ENCODE data around the gene HOXA11. TPM values are rescaled to one million over a fixed set of nuclear protein-coding genes. Genes with fewer than 3 reads are reported as not detected.

Gene HOXA11
- polyA plus RNA-seq, 1 donor from 2014 or later = not detected

DNA sequence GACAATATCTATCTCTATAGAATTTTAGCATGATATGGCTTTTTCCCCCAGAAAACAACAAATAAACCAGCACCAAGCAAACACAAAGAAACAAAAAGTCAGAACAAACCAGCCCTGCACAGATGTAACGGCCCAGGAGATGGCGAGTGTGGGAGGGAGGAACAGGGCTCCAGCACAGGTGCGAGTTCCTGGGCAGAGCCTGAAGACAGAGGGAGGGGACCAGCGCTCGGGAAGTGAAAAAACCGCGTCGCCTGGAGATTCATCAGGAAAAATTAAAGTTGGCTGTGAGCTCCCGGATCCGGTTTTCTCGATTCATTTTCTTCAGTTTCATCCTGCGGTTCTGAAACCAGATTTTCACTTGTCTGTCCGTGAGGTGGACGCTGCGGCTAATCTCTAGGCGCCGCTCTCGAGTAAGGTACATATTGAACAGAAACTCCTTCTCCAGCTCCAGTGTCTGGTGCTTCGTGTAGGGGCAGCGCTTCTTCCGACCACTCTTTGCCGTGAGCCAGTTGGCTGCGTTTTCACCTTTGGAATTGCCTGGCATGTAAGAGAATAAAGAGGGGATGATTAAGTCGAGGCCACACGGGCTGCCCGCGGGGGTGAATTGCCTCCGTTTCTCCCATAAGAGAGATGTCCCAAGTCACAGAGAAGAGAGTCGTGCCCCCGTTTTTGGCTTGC, 13.3 kb downstream of the HOXA11 start:
- Histone ChIP-seq H3K27ac (ENCODE audit: low read length) (no peak overlapping the region), H4K20me1 (ENCODE audit: insufficient read depth) (no peaks in the 10 kb centered on the region), H3K79me2 (replicated peaks; ENCODE audit: insufficient read depth, low read length) (no peaks in the 10 kb centered on the region), H3K9ac (ENCODE audit: low read length) (no peak overlapping the region), H2AFZ (ENCODE audit: low read depth, low read length) (no peak overlapping the region), H3K9me2 (ENCODE audit: insufficient read depth, low read length) (no peaks in the 10 kb centered on the region), H3K36me3 (ENCODE audit: insufficient read depth, low read length) (no peaks in the 10 kb centered on the region), H3K9me3 (ENCODE audit: low read length) (peaks cover 7% of the 10 kb centered on the region), H3F3A (ENCODE audit: insufficient read depth, low read length, poor library complexity, severe bottlenecking) (no peaks in the 10 kb centered on the region), H3K4me3 (ENCODE audit: low read length) (no peak overlapping the region), H3K4me2 (ENCODE audit: low read length) (no peak overlapping the region), H3K27me3 (ENCODE audit: insufficient read depth, low read depth, low read length) (peaks cover 100% of the 10 kb centered on the region)
- TF ChIP-seq EZH2 (IDR thresholded peaks at IDR 0.05; ENCODE audit: borderline replicate concordance, insufficient read depth, low read length, poor library complexity, severe bottlenecking) = no peak
- no peak for TF ChIP-seq RAD21 (conservative IDR thresholded peaks at IDR 0.05)
- no peak for TF ChIP-seq SMC3 (conservative IDR thresholded peaks at IDR 0.05; ENCODE audit: poor library complexity)
- TF ChIP-seq EP300 (conservative IDR thresholded peaks at IDR 0.05; ENCODE audit: poor library complexity, severe bottlenecking) = no peak
- TF ChIP-seq, protein P1, sequence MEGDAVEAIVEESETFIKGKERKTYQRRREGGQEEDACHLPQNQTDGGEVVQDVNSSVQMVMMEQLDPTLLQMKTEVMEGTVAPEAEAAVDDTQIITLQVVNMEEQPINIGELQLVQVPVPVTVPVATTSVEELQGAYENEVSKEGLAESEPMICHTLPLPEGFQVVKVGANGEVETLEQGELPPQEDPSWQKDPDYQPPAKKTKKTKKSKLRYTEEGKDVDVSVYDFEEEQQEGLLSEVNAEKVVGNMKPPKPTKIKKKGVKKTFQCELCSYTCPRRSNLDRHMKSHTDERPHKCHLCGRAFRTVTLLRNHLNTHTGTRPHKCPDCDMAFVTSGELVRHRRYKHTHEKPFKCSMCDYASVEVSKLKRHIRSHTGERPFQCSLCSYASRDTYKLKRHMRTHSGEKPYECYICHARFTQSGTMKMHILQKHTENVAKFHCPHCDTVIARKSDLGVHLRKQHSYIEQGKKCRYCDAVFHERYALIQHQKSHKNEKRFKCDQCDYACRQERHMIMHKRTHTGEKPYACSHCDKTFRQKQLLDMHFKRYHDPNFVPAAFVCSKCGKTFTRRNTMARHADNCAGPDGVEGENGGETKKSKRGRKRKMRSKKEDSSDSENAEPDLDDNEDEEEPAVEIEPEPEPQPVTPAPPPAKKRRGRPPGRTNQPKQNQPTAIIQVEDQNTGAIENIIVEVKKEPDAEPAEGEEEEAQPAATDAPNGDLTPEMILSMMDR (IDR thresholded peaks at IDR 0.05; ENCODE audit: poor library complexity, severe bottlenecking) = no peak
- TF ChIP-seq MXI1 (conservative IDR thresholded peaks at IDR 0.05; ENCODE audit: poor library complexity, severe bottlenecking) = no peak
- TF ChIP-seq POLR2AphosphoS5 (IDR thresholded peaks at IDR 0.05) = no peak
- TF ChIP-seq TAF1 (IDR thresholded peaks at IDR 0.05; ENCODE audit: low read depth) = no peak
- TF ChIP-seq, protein P2, sequence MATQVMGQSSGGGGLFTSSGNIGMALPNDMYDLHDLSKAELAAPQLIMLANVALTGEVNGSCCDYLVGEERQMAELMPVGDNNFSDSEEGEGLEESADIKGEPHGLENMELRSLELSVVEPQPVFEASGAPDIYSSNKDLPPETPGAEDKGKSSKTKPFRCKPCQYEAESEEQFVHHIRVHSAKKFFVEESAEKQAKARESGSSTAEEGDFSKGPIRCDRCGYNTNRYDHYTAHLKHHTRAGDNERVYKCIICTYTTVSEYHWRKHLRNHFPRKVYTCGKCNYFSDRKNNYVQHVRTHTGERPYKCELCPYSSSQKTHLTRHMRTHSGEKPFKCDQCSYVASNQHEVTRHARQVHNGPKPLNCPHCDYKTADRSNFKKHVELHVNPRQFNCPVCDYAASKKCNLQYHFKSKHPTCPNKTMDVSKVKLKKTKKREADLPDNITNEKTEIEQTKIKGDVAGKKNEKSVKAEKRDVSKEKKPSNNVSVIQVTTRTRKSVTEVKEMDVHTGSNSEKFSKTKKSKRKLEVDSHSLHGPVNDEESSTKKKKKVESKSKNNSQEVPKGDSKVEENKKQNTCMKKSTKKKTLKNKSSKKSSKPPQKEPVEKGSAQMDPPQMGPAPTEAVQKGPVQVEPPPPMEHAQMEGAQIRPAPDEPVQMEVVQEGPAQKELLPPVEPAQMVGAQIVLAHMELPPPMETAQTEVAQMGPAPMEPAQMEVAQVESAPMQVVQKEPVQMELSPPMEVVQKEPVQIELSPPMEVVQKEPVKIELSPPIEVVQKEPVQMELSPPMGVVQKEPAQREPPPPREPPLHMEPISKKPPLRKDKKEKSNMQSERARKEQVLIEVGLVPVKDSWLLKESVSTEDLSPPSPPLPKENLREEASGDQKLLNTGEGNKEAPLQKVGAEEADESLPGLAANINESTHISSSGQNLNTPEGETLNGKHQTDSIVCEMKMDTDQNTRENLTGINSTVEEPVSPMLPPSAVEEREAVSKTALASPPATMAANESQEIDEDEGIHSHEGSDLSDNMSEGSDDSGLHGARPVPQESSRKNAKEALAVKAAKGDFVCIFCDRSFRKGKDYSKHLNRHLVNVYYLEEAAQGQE (IDR thresholded peaks at IDR 0.05; ENCODE audit: borderline replicate concordance) = no peak

DNA sequence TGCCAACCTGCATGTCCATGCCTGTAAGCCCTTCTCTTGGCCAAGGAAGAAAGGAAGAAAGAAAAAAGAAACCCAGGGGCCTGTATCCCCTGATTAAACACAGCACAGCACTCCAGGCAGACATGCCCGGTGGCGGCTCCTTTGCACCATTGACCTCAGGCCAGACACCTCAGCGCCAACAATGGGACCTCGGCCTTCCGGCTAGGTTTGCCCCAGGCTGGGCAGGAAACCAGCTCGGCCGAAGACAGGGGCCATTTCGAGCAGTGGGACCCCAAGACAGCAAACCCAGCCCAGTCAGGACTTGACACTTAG, 13.8 kb downstream of the HOXA11 start:
- no peaks in the 10 kb centered on the region for H3K36me3 ChIP-seq (ENCODE audit: insufficient read depth, low read length)
- H3K79me2 ChIP-seq (replicated peaks; ENCODE audit: insufficient read depth, low read length) = no peaks in the 10 kb centered on the region
- no peaks in the 10 kb centered on the region for H3F3A ChIP-seq (ENCODE audit: insufficient read depth, low read length, poor library complexity, severe bottlenecking)
- no peak overlapping the region for H2AFZ ChIP-seq (ENCODE audit: low read depth, low read length)
- no peaks in the 10 kb centered on the region for H4K20me1 ChIP-seq (ENCODE audit: insufficient read depth)
- TF ChIP-seq RAD21 (conservative IDR thresholded peaks at IDR 0.05) = no peak
- TF ChIP-seq EZH2 (IDR thresholded peaks at IDR 0.05; ENCODE audit: borderline replicate concordance, insufficient read depth, low read length, poor library complexity, severe bottlenecking) = no peak
- TF ChIP-seq, protein P1 (IDR thresholded peaks at IDR 0.05; ENCODE audit: poor library complexity, severe bottlenecking) = no peak
- no peak for TF ChIP-seq EP300 (conservative IDR thresholded peaks at IDR 0.05; ENCODE audit: poor library complexity, severe bottlenecking)
- no peak for TF ChIP-seq MXI1 (conservative IDR thresholded peaks at IDR 0.05; ENCODE audit: poor library complexity, severe bottlenecking)
- TF ChIP-seq POLR2AphosphoS5 (IDR thresholded peaks at IDR 0.05) = no peak
- TF ChIP-seq TAF1 (IDR thresholded peaks at IDR 0.05; ENCODE audit: low read depth) = no peak
- TF ChIP-seq SMC3 (conservative IDR thresholded peaks at IDR 0.05; ENCODE audit: poor library complexity) = no peak
- TF ChIP-seq, protein P2 (IDR thresholded peaks at IDR 0.05; ENCODE audit: borderline replicate concordance) = no peak
- H3K9ac ChIP-seq (ENCODE audit: low read length) = no peak overlapping the region
- peaks cover 9% of the 10 kb centered on the region for H3K9me3 ChIP-seq (ENCODE audit: low read length)
- H3K27ac ChIP-seq (ENCODE audit: low read length) = no peak overlapping the region
- H3K9me2 ChIP-seq (ENCODE audit: insufficient read depth, low read length) = no peaks in the 10 kb centered on the region
- peaks cover 100% of the 10 kb centered on the region for H3K27me3 ChIP-seq (ENCODE audit: insufficient read depth, low read depth, low read length)
- H3K4me3 ChIP-seq (ENCODE audit: low read length) = no peak overlapping the region
- no peak overlapping the region for H3K4me2 ChIP-seq (ENCODE audit: low read length)
